GM21786 (cell line): ENCODE data around the gene SMAD3.

ENCODE experiments used
- ATAC-seq: cut with Tn5 transposase; IDR thresholded peaks from one replicate; pipeline ENCODE4 v1.9.1; 2021; ENCODE audit not compliant: unreplicated experiment

Gene SMAD3

GRCh38 chr15:67035886-67036285 is 29.5 kb upstream of the SMAD3 start:
- no peak for ATAC-seq

- ATAC-seq = no peak
These were observed 28.4 kb upstream of the SMAD3 start for GRCh38 chr15:67036775-67037555.

- ATAC-seq = no peak
These were observed 27.7 kb upstream of the SMAD3 start for GRCh38 chr15:67037694-67038093.

- ATAC-seq = no peak
These were observed 26.7 kb upstream of the SMAD3 start for GRCh38 chr15:67038736-67039135.

GRCh38 chr15:67039384-67040075 is 25.9 kb upstream of the SMAD3 start:
- no peak for ATAC-seq

- ATAC-seq = no peak
These were observed 25.1 kb upstream of the SMAD3 start for GRCh38 chr15:67040277-67040676.

- no peak for ATAC-seq
These were observed 22.8 kb upstream of the SMAD3 start for GRCh38 chr15:67042551-67043142.

- no peak for ATAC-seq
These were observed 21.2 kb upstream of the SMAD3 start for GRCh38 chr15:67043939-67044771.

- ATAC-seq = no peak
These were observed 18.2 kb upstream of the SMAD3 start for GRCh38 chr15:67047149-67047661.

- no peak for ATAC-seq
These were observed 16.8 kb upstream of the SMAD3 start for GRCh38 chr15:67048281-67049279.

GRCh38 chr15:67049351-67050044 is 15.9 kb upstream of the SMAD3 start:
- no peak for ATAC-seq

- ATAC-seq = no peak
These were observed 15.3 kb upstream of the SMAD3 start for GRCh38 chr15:67050062-67050461.

GRCh38 chr15:67050522-67051087 is 14.8 kb upstream of the SMAD3 start:
- no peak for ATAC-seq

GRCh38 chr15:67051088-67052045 is 14.0 kb upstream of the SMAD3 start:
- no peak for ATAC-seq

- ATAC-seq = no peak
These were observed 10.7 kb upstream of the SMAD3 start for GRCh38 chr15:67054676-67055075.

GRCh38 chr15:67059127-67059553 is 6.3 kb upstream of the SMAD3 start:
- ATAC-seq = no peak

GRCh38 chr15:67061811-67062368 is 3.5 kb upstream of the SMAD3 start:
- no peak for ATAC-seq
